Suppressor macrophage (primary cell): ENCODE results near the gene DSP.
A peak's percentile ranks its signal among the peaks of the same experiment; 100 is the strongest.

Experiments
- DNase-seq, 4 experiments: peaks; one replicate each; pipeline ENCODE4 v3.0.0-alpha.2; 2020 to 2022
- total RNA-seq, 17 experiments: gene quantifications; one replicate each; lab custom pipeline; 2026; ENCODE audit warnings: mixed read lengths in 6 of 17, inconsistent platforms in 3 of 17; lab: John Stamatoyannopoulos, UW

The DSP gene, protein sequence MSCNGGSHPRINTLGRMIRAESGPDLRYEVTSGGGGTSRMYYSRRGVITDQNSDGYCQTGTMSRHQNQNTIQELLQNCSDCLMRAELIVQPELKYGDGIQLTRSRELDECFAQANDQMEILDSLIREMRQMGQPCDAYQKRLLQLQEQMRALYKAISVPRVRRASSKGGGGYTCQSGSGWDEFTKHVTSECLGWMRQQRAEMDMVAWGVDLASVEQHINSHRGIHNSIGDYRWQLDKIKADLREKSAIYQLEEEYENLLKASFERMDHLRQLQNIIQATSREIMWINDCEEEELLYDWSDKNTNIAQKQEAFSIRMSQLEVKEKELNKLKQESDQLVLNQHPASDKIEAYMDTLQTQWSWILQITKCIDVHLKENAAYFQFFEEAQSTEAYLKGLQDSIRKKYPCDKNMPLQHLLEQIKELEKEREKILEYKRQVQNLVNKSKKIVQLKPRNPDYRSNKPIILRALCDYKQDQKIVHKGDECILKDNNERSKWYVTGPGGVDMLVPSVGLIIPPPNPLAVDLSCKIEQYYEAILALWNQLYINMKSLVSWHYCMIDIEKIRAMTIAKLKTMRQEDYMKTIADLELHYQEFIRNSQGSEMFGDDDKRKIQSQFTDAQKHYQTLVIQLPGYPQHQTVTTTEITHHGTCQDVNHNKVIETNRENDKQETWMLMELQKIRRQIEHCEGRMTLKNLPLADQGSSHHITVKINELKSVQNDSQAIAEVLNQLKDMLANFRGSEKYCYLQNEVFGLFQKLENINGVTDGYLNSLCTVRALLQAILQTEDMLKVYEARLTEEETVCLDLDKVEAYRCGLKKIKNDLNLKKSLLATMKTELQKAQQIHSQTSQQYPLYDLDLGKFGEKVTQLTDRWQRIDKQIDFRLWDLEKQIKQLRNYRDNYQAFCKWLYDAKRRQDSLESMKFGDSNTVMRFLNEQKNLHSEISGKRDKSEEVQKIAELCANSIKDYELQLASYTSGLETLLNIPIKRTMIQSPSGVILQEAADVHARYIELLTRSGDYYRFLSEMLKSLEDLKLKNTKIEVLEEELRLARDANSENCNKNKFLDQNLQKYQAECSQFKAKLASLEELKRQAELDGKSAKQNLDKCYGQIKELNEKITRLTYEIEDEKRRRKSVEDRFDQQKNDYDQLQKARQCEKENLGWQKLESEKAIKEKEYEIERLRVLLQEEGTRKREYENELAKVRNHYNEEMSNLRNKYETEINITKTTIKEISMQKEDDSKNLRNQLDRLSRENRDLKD (N-terminal part only)
- 1.7 to 30.2 (median 9.0) reads per million in 17 experiments for total RNA-seq

DNA sequence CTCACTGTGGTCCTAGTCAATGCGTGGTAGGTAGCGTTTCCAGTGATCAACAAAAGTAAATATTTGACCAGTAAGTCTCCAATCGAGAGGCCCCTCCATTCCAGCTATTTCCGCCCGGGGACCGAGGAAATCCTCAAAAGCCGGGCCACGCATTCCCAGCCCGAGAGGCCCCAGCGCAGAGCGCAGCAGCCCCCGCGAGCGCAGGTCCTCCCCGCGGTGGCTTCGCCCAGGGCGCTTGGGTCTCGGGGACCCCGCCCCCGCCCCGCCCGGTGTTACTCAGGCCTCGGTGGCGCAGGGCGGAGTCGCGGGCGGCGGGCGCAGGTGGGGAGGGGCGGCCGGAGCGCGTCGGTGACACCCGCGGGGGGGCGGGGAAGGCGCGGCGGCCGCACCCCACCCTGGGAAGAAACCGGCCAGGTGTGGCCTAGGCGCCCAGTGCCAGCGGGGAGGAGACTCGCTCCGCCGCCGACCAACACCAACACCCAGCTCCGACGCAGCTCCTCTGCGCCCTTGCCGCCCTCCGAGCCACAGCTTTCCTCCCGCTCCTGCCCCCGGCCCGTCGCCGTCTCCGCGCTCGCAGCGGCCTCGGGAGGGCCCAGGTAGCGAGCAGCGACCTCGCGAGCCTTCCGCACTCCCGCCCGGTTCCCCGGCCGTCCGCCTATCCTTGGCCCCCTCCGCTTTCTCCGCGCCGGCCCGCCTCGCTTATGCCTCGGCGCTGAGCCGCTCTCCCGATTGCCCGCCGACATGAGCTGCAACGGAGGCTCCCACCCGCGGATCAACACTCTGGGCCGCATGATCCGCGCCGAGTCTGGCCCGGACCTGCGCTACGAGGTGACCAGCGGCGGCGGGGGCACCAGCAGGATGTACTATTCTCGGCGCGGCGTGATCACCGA is at the start of gene DSP:
Gene DSP, plus strand, starts transcription at position 497 of the 890 bp plus-strand sequence. Its CDS starts 245 bp downstream, at position 742.
- DNase-seq = peak; percentile 5 to 52 (median 30)

DNA sequence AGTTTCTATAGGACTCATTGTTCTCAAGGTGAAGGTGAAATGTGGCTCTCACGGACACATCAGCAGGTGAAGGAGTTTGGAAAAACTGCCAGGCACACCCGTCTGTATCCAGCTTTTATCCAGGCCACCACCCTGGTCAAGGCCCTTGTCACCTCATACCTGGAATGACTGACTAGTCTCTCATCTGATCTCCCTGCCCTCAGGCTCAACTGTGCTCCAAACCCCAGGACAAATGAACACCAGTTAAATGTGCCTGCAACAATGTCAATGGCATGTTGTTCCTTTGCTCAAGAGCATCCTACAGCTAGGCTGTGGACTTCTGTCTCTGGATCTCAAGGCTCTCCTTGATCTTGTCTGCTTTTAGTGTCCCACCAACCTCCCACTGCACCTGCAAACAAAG is 47.6 kb upstream of the DSP start:
- no peak for DNase-seq

DNA sequence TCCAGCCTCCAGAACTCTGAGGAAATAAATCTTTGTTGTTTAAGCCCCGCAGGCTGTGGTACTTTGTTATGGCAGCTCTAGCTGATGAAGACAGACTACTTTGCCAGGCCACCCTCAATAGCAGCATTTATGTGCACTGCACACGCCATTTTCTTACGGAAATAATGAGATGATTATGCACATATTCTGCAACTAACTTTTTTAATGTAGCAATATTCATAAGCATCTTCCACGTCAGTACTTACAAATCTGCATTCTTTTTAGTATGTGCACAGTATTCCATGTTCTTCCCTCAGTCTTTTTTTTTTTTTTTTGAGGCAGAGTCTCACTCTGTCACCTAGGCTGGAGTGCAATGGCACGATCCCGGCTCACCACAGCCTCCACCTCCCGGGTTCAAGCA is 46.8 kb upstream of the DSP start:
- no peak for DNase-seq

DNA sequence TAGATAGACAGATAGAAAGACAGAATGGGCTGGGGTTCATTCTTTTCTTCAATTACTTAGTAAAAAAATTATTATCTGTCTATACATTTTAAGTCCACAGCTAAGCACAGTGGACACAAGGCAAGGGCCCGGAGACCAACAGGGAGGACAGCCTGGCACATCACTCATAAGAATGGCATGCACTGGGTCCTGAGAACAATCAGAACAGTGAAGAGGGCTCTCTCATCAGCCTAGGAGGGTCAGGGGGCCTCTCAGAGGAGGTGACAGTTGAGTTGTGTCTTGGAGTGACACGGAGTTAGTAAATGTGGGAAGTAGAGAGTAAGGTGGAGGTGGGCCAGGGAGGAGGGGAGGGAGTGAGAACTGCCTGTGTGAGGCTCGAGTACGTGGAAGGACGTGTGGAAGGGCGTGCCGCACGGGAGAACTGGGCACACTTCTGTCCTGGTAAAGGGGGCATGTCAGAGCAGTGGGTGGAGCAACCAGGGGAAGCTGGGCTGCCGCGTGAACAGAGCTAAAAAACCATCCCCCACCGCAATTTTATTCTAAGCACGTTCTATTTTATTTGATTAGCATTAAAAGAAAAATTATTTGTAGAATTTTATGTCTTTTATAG is 45.1 kb upstream of the DSP start:
- DNase-seq = no peak

DNA sequence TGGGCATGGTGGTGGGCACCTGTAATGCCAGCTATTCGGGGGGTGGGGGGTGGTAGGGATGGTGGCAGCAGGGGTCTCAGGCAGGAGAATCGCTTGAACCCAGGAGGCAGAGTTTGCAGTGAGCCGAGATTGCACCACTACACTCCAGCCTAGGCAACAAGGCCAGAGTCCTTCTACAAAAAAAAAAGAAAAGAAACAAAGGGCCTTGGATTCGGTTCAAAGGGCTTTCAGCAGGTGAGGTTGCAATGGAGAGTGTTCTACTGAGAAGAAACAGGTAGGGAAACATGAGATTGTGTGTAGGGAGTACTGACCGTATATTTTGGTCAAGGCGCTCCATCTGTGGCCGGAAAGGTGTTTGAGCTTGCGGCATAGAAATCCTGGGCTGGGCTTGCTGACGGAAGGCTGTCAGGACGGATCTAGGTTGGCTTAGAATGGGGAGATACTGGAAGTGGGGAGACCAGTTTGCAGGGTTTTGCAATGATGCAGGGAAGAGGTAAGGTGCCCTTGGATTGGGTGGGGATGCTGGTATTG is 40.7 kb upstream of the DSP start:
- DNase-seq = no peak

DNA sequence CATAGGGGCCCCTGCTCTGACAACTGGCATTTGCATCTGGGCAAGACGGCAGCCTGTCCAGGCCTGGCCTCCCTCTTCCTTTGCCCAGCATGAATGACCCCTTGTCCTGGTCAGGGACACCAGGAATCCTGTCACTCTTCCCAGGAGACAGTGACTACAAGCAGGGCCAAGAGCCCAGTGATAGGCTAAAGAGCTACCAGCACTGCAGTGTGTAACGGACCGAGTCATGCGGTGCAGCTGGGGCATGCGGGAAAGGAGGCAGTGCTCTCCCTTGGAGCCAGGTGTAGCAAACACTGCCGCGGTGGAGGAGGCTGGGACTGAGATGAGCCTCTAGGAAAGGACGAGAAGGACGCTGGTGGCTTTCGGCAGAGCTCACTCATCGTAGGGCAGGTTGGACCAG is 38.7 kb upstream of the DSP start:
- DNase-seq = no peak

DNA sequence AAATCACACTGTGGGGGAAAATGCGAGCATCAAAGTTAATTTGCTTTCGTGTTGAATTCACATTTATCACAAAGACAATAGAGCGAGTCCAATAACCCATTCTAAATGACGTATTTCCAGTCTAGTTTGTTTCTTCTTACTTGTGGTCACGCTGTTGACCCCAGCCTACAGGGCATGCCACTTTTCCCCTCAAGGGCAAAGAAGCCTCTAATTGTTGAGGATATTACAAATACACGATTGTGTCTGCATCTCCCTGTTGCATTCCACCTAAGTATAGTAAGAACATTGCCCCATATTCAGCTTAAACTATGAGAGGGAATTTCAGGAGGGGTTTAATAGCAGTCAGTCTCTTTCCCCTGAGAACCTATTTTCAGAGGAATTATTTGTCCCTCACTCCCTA is 37.4 kb upstream of the DSP start:
- no peak for DNase-seq

DNA sequence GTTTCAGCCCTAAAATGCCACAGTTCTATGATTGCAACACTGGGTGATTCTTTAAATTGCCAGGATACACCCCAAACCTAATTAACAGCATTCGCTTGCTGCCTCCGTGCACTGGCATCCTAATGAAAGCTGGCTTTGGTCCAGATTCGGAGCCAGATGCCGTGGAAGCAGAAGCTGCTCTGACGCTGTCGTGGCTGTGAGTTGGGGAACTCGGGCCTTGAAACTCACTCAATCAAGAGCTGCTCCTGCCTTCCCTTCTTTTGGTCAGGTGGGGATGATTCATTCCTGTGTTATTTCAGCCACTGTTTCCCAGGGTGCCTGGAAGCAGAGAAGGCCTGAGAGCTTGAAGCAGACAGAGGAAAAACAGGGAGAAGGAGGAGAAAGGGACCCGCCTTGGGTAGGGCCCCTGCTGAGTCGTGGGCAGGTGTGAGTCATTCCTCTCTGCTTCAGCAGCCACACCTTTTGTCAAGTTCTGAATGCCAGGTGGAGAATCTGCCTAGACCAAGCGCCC is 36.2 kb upstream of the DSP start:
- DNase-seq = peak; percentile 82 to 90 (median 86)

DNA sequence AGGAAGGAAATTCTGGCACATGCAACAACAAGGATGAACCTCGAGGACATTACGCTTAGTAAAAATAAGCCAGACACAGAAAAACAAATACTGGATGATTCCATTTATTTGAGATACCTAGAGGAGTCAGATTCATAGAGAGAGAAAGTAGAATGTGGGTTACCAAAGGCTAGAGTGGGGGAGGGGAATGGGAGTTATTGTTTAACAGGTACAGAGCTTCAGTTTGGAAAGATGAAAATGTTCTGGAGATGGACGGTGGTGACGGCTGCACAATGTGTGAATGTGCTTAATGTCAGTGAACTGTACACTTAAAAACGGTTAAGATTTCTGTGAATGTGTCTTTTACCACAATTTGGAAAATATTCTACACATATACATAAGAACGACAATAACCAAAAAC is 33.9 kb upstream of the DSP start:
- DNase-seq = no peak

DNA sequence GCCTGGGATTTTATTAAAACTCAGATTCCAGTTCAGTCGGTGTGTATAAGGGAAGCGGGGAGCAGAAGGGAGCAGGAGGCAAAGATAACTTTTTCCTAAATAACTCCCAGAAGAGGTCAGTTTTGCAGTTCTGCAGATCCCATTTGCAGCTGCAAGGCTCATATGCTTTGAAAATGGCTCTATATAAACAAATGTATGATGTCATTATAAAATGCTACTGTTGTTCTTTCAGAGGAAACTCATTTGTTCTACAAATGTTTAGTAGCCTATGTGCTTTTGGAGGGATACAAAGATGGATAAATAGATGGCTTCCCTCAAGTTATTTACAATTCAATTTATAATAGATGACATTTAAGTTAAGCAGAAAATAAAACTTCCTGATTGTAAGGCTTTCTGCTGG is 29.2 kb upstream of the DSP start:
- no peak for DNase-seq

DNA sequence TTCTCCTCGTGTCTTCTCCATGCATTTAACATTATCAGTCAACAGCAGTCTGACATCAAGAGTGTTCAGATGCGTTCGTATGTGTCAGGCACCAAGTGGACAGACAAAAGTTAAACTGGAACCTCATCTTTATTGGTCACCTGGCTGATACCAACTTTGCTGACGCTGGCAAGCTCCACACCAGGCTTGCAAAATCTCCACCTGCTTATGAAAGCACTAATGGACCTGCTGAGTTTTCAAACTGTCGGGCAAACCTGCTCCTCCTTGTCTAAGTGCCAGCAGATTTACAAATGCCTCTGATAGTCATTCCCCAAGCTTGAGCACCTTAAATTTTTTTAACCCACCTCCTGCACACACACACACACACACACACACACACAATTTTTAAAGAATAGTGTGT is 27.9 kb upstream of the DSP start:
- DNase-seq = no peak

DNA sequence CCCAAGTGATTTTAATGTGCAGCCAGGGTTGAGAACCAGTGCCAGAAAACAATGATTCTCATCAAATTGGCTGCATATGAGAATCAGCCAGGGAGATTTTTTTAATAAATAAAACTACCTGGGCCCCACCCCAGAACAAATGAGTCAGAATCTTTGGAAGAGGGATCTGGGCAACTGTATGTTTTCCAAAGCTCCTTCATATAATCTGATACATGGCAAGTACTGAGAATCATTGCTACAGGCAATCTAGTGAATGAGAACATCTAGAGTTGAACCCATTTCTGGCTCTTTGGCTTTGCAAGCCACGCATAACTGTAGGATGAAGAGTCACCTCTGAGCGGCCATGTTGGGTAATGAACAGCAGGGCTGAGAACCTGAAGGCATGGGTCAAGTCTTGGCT is 26.1 kb upstream of the DSP start:
- DNase-seq = no peak

DNA sequence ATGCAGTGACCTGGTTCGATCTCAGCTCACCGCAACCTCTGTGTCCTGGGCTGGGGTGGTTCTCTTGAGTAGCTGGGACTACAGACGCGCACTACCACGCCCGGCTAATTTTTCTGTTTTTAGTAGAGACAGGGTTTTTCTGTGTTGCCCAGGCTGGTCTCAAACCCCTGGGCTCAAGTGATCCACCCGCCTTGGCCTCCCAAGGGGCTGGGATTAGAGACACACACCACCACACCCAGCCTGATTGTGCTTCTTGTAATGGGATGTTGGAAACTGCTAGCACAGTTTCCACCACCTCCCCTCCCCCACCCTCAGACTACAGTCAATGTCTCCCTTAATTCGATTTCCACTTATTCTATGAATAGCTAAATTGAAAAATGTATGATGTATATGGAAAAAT is 22.6 kb upstream of the DSP start:
- no peak for DNase-seq

DNA sequence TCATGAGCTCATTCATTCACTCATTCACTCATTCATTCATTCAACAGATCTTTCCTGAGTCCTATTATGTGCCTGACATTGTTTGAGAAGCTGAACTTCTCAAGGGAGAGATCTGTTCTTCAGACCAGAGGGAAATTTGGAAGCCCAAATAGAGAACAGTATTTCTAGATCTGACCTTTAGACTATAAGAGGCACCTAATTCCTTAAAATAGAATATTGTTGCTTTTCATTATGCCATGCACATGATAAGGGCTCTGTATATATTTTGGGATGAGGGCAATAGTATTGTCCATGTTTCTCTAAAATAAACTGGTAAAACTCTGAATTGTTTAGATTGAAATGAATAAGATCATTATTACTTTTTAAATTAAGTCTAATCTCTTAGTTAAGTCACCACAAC is 18.6 kb upstream of the DSP start:
- no peak for DNase-seq

DNA sequence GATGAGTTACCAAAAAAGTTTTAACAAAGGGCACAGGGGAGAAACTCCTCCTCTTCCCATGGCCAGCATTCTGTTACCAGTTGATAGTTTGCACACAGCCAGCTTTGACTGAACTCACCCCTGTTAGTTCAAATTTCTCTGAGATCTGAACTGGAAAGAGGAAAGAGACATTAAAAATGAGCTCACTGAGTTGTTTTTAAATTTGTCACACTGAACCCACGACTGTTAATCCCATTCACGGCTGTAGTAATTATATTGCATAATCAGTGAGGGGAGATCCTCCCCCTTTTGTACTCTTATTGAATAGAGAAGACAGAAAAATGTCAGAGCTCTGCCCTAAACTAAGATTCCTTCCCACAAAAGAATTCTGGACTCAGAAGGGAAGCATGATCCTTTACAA is 17.5 kb upstream of the DSP start:
- peak in 1 of 4 experiments; percentile 26 for DNase-seq

DNA sequence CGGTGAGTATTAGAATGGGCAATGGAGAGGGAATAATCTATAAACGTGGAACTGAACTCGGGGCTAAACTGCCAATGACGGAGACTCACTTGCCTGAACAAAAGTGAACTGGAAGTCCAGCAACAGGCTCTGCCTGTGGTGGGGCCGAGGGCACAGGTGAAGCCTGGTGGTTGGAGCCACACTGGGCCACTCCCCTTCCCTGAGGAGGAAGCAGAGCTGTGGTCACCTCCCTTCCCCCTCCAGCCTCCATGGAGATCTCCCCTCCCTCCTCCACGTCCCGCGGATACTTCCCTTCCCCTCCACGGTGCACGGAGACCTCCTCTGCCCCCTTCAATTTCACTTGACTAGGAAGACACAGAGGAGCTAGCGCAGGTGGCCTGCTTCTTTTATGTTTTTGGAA is 14.7 kb upstream of the DSP start:
- DNase-seq = peak in 3 of 4 experiments; percentile 10 to 29 (median 16)

DNA sequence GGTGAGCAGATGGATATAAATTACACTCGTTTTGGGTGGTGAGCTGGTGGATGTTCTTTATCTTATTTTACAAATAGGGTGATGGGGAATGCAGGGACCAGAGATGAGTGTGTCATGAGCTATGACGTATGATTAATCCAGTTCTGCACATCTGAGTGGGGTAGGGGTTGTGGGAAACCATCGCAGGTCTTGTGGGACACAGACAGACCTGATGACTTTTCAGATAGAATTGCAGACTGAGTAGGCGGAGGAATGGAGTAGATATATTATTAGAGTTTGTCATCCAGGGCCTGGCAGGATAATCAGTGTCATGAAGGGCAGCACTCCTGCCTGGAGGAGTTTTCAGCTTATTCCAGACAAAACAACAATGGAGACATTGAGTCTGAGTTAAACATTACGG is 12.9 kb upstream of the DSP start:
- DNase-seq = no peak

DNA sequence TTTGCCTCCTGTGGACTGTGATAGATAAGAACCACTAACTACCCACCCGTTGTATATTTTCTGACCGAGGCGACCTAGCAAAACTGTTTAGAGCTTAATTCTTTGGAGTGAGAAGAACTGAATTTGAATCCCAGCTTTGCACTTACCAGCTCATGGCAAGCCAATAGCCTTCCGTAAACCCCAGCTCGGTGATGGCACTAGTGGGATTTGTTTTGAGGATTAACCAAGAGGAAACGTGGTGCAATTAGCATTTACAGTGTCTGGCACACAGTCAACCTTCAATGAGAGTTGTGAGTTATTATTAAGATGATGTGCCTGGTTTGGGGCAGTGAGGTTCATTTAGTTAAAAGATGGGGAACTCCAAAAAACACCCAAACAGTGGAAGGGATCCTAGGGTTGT is 12.3 kb upstream of the DSP start:
- DNase-seq = no peak

DNA sequence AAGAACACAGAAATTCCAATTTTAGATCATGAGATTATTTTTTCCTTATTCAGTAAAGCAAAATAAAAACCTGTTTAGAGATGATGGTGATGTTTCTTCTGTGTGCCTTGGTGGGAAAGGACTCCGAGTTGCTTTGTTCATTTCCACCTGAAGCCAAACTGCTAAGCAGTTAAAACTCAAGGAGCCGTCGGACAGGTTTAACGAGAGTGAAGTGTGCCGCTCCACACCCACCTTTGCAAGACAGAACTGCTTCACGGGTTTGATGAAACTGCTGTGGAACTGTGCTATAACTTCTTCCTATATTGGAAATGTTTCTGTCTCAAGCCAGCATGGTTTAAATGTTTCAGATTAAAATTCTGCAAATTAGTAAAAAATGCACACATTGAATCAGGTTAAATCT is 9.2 kb upstream of the DSP start:
- no peak for DNase-seq

DNA sequence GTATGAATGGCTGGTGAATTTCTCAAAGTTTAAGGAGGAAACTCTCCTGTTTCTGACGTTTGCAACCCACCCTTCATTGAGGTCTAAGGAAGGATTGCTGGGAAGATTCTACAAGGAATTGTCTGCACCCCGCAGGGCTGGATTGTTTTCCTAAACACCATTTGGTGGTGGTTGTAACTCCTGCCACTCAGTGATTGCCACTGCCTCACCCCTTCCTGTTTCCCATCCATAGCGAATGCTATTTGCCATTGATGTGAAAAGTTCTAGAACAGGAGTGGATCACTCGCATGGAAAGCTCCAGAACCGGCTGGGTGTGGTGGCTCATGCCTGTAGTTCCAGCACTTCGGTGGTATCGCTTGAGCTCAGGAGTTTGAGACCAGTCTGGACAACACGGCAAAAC is 8.7 kb upstream of the DSP start:
- no peak for DNase-seq

DNA sequence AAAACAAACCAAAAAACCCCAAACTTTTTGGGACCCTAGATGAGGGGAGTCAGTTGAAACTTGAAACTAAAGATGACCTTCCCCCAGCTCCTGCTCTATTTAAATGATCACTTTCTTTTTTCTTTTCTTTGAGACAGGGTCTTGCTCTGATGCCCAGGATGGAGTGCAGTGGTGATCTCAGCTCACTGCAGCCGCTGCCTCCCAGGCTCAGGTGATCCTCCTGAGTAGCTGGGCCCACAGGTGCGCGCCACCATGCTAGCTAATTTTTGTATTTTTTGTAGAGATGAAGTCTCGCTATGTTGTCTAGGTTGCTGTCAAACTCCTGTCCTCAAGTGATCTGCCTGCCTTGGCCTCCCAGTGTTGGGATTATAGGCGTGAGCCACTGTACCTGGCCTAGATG is 7.3 kb upstream of the DSP start:
- no peak for DNase-seq
